GM21619 (cell line): ENCODE data around the gene TRABD2B.

Experiments used
- ATAC-seq: cut with Tn5 transposase; IDR thresholded peaks from one replicate; pipeline ENCODE4 v1.9.1; 2021; ENCODE audit not compliant: unreplicated experiment

Gene TRABD2B

DNA sequence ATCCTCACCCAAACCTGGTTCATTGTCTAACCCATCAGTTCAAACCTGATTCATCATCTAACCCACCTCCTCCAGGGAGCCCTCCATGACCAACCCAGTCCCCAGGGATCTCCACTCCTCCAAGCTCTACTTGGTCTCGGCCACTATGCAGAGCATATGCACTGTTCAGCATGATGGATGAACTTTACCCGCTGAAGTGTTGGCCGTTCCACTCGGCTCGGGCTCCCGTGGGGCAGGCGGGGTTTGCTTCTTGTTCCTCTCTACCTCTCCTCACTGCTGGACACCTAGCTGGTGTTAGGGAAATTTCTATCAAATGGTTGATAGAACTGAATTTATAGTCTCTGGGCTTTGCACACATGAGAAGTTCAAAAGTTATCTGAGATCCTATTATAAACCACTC, 111.0 kb downstream of the TRABD2B start:
- ATAC-seq = no peak

GRCh38 chr1:47885062-47885830, 111.9 kb downstream of the TRABD2B start:
- ATAC-seq = no peak

GRCh38 chr1:47883963-47884362, 113.2 kb downstream of the TRABD2B start:
- ATAC-seq = no peak

GRCh38 chr1:47881505-47882442, 115.4 kb downstream of the TRABD2B start:
- ATAC-seq = no peak

GRCh38 chr1:47876587-47876963, 120.6 kb downstream of the TRABD2B start:
- ATAC-seq = no peak

- no peak for ATAC-seq
Measured at GRCh38 chr1:47875831-47876586, 121.2 kb downstream of the TRABD2B start.

- ATAC-seq = no peak
Measured at GRCh38 chr1:47875036-47875435, 122.1 kb downstream of the TRABD2B start.

GRCh38 chr1:47873337-47873736, 123.8 kb downstream of the TRABD2B start:
- ATAC-seq = no peak

DNA sequence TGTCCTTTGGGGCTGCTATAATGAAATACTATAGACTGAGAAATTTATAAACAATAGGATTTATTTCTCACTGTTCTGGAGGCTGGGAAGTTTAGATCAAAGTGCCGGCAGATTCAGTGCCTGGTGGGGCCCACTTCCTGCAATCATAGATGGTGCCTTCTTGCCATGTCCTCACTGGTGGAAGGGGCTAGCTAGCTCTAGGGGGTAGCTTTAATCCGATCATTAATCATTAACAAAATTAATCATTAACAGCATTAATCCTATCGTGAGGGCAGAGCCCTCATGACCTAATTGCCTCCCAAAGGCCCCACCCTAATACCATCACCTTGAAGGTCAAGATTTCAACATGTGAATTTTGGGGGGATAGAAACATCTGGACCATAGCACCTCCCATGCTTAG, 124.3 kb downstream of the TRABD2B start:
- no peak for ATAC-seq

- ATAC-seq = no peak
Measured at GRCh38 chr1:47871799-47872353, 125.3 kb downstream of the TRABD2B start.

DNA sequence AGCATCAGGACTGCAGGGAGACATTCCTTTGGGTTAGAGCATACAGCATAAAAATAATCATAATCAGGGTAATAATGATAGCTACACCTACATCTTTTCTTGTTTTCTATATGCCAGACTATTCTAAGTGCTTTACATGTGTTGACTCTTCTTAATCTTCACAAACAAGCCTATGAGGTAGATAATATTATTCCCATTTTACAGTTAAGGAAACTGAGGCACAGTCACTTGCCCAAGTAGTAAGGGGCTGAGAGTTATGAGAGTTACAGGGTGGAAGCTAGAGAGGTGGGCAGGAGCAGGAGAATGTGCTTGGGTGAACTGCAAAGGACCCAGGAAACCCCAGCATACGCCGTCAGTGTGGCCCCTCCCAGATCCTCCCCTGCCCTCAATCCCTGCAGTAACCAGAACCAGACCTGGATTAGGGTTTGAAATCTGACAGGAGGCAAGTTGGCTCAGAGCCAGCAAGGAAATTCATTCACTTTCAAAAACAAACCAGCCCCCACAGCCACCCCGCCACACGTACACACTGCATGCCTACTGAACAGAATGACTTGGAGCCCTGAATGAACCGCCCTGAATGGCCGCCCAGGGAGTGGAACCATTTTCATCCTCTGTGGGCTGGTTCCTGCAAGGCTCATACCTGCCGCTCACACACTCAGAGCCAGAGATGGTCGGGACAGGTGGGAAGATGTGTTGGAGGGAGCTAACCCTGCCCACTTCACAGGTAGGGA, 126.1 kb downstream of the TRABD2B start:
- no peak for ATAC-seq

GRCh38 chr1:47870480-47870879, 126.7 kb downstream of the TRABD2B start:
- ATAC-seq = no peak

DNA sequence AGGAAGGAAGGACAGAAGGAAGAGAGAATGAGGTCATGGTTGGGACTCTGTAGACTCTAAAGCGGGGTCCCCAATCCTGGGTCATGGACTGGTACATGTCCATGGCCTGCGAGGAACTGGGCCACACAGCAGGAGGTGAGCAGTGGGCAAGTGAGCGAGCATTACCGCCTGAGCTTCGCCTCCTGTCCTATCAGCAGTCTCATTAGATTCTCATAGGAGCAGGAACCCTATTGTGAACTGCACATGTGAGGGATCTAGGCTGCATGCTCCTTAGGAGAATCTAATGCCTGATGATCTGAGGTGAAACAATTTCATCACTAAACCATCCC, 128.9 kb downstream of the TRABD2B start:
- no peak for ATAC-seq

DNA sequence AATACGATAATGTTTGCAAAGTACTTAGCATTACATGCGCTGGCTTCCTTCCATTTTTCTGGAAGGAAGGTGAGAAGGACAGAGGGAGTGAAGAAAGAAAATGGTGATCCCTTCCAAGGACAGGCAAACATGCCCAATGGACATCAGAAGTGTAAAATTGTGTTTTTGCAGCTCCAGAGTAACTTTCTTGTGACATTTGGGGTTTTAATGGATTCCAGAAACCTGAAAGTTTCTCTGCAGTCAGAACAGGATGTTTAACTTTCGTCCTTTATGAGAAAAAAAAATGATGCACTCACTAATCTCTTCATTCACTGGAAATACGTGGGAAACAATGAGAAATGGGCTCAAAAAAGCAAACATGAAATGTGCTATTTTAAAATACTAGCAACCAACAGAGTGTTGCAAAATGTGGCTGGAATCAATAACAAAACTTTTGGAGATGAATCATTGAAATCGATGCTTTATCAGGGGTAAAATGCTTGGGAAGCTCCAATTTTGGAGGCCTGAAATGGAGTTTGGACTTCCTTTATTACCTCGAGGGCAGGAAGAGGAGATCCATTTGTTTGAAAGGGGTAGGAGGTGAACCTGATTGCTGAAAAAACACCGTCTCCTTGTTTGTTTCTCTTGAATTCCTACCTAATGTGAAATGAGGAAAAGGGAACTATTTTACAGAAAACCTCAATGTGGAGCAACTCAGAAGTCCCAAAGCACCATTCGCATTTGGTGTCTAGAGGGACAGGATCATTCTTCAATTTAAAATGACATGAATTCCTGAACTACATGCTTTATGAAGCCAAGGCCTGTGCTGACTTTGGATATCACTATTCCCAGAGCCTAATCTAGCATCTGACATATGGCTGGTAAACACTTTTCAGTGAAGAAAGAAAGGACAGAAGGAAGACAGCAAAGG, 129.5 kb downstream of the TRABD2B start:
- ATAC-seq = no peak

- no peak for ATAC-seq
Measured at GRCh38 chr1:47866601-47867437, 130.4 kb downstream of the TRABD2B start.

DNA sequence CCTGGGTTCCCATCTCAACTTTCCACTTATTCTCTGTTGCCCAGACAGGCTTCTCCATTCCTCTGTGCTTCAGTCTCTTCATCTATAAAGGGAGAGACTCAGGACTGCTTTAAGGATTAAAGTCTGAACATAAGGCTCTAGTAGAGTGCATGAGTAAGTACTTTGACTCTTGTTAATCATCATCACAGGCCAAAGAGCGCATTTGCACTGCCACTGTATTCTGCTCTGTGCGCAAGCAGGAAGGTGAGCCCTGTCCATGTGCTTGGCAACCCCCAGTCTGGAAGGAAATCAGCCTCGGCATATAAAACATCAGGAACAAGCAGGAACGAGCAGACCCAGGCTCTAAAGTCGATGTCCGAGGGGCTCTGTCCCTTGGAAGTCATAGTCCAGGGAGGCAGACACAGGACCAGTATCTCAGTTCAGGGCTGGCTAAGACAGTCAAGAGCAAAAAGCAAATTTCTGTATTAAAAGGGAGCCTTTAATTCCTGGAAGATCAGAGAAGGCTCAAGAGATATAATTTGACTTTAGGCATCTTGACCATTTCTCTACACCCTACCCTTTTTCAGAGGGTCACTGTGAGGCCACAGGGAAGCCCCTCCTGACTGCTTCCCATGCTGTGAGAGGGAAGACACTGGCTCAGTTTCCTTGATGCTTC, 131.2 kb downstream of the TRABD2B start:
- no peak for ATAC-seq

DNA sequence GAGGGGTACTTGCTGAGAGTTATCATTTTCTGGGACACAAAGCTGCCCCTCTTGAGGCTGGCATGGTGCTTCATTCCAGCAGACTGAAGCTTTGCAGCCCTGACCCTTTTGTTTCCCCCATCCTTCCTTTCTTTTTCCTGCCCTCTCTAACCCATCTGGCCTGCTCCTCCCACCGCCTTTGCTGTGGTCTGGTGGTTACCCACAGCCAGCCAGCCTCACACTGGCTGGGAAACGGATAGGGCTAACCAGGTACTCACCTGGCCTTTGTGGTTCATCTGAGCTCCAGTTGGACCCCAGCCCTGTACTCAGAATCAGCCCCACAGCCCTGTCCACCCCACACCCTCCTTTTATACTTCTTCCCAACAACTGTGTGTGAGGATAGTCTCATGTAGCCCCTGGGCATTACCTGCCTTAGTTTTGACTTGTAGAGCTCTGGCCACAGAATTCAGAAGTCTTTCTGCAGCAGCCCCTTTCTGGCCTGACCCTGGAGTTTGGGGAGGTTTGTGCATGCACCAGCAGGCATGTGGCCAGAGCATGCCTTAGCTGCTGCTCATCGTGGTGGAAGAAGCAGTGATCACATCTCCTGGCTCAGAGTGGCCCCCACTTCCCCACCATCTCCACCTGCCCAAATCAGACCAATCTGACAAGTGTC, 138.0 kb downstream of the TRABD2B start:
- ATAC-seq = no peak

DNA sequence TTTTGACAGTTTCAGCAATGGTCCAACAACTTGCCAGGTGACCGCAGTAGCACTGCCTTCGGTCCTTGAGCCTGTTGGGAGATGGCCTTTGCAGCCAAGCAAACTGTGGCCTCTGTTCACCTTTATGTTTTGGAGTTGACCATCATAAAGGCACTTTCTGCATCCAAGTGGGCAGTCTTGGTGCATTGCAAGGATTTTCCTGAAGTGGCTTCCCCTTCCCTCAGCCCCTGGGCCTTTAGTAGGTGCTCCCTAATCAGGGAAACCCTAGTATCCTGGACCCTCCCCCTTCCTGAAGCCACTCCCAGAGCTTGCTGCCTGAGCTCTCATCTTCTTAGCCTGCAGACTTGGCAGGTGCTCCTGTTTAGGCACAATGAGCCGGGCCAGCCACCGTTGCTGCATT, 140.2 kb downstream of the TRABD2B start:
- no peak for ATAC-seq
